ENCODE results near the gene PTTG1IP. TPM values are rescaled to one million over a fixed set of nuclear protein-coding genes. Genes with fewer than 3 reads are reported as not detected.

Gene PTTG1IP
- total RNA-seq, 1 donor from 2014 or later, result 205 TPM

GRCh38 chr21:44845418-44846223, 27.9 kb downstream of the PTTG1IP start:
- Mint-ChIP-seq H3K4me1 (peaks cover 13% of the 10 kb centered on the region), H3K27ac (no peak overlapping the region), H3K4me3 (peak overlapping the region; percentile 56), H3K9me3 (no peaks in the 10 kb centered on the region), H3K27me3 (ENCODE audit: low read depth) (peaks cover 15% of the 10 kb centered on the region), H3K36me3 (peaks cover 8% of the 10 kb centered on the region)
- no peak for TF ChIP-seq CTCF (IDR thresholded peaks at IDR 0.05; ENCODE audit: unreplicated experiment)
- DNase-seq (ENCODE audit: low spot score in 2 of 2, unreplicated experiment in 2 of 2), result peak in 1 of 2 experiments; percentile 66

DNA sequence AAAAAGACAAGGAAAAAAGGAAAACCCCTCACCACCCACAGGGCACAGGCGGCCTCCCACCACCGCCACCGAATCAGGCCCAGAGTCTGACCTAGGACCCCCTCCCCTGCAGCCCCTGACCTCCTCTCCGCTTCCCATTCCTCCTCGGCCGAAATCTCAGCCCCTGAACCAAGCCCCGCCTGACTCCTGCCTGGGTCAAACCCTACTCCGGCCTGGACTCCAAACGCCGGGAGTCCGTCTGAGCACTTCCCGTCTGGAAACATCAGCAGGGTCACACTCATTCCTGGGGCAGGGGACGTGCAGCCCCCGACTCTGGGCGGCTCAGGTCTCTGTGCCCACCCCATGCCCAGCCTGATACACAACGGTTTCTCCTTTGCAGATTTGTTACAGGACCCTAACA, 29.2 kb downstream of the PTTG1IP start:
- peaks cover 13% of the 10 kb centered on the region for H3K4me1 Mint-ChIP-seq
- peaks cover 3% of the 10 kb centered on the region for H3K36me3 Mint-ChIP-seq
- peaks cover 15% of the 10 kb centered on the region for H3K27me3 Mint-ChIP-seq (ENCODE audit: low read depth)
- H3K4me3 Mint-ChIP-seq, result no peak overlapping the region
- no peaks in the 10 kb centered on the region for H3K9me3 Mint-ChIP-seq
- DNase-seq (ENCODE audit: low spot score in 2 of 2, unreplicated experiment in 2 of 2), result no peak
- no peak for TF ChIP-seq CTCF (IDR thresholded peaks at IDR 0.05; ENCODE audit: unreplicated experiment)
- H3K27ac Mint-ChIP-seq, result no peak overlapping the region

GRCh38 chr21:44842721-44843445, 30.6 kb downstream of the PTTG1IP start:
- Mint-ChIP-seq H3K4me3 (no peak overlapping the region), H3K4me1 (peaks cover 13% of the 10 kb centered on the region), H3K27ac (no peak overlapping the region), H3K36me3 (no peaks in the 10 kb centered on the region), H3K9me3 (no peaks in the 10 kb centered on the region), H3K27me3 (ENCODE audit: low read depth) (peaks cover 15% of the 10 kb centered on the region)
- TF ChIP-seq CTCF (IDR thresholded peaks at IDR 0.05; ENCODE audit: unreplicated experiment), result no peak
- DNase-seq (ENCODE audit: low spot score in 2 of 2, unreplicated experiment in 2 of 2), result no peak

DNA sequence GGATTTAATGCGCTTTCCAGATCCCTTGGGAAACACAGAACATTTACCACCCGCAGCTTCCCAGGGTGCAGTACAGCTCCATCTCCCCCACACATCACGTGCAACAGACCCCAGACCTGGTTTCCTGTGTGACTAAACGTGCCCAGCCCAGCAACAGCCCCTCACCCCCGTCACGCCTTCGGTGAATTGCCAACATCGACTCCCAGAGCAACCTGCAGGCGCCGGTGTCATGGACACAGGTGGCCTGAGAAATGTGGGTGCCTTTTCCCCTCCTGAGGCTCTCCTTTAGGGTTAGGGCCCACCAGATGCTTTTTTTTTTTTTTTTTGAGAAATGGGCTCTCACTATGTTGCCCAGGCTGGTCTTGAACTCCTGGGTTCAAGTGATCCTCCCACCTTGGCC, 31.4 kb downstream of the PTTG1IP start:
- TF ChIP-seq CTCF (IDR thresholded peaks at IDR 0.05; ENCODE audit: unreplicated experiment), result no peak
- H3K36me3 Mint-ChIP-seq, result no peaks in the 10 kb centered on the region
- no peak overlapping the region for H3K4me3 Mint-ChIP-seq
- H3K9me3 Mint-ChIP-seq, result no peaks in the 10 kb centered on the region
- DNase-seq (ENCODE audit: low spot score in 2 of 2, unreplicated experiment in 2 of 2), result no peak
- peaks cover 15% of the 10 kb centered on the region for H3K27me3 Mint-ChIP-seq (ENCODE audit: low read depth)
- H3K27ac Mint-ChIP-seq, result no peak overlapping the region
- H3K4me1 Mint-ChIP-seq, result peaks cover 13% of the 10 kb centered on the region

DNA sequence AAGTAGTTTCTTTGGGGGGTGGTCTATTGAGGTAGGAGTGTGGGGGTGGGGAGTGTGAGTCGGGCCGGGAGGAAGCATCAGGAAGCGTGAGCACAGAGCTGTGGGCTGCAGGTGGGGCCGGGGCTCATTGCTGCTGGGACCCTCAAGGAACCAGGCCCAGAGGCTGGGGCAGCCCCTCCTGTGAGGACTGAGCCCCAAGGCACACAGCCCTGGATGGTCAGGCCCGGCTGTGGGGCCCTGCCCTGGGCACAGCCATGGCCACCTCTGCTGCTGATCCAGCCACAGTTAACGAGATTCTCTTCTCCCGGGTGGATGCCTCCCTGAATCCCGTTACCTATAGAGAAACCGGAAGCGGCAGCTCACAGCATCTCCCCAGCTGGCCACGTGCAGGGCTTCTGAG, 32.7 kb downstream of the PTTG1IP start:
- Mint-ChIP-seq H3K9me3 (no peaks in the 10 kb centered on the region), H3K27me3 (ENCODE audit: low read depth) (peaks cover 15% of the 10 kb centered on the region), H3K27ac (no peak overlapping the region), H3K4me1 (peaks cover 11% of the 10 kb centered on the region), H3K4me3 (no peak overlapping the region), H3K36me3 (no peaks in the 10 kb centered on the region)
- no peak for DNase-seq (ENCODE audit: low spot score in 2 of 2, unreplicated experiment in 2 of 2)
- no peak for TF ChIP-seq CTCF (IDR thresholded peaks at IDR 0.05; ENCODE audit: unreplicated experiment)

Measured in mesothelial cell of epicardium (in vitro differentiated cells).